NT2/D1 (cell line): Measurements from ENCODE around the gene SLC25A6.

Experiments
- DNase-seq: peaks from one replicate; pipeline ENCODE4 v3.0.0-alpha.2; 2011; ENCODE audit warnings: low read depth, low spot score
- H3K27me3 ChIP-seq: 2 replicates; pipeline ENCODE4 v1.6.0; 2011; ENCODE audit warnings: mild to moderate bottlenecking; ENCODE audit not compliant: insufficient read length, insufficient read depth
- H3K36me3 ChIP-seq: 2 replicates; pipeline ENCODE4 v1.6.1; 2011; ENCODE audit warnings: mild to moderate bottlenecking, low read length, mixed read lengths; ENCODE audit not compliant: insufficient read depth, insufficient read length
- H3K4me1 ChIP-seq: 2 replicates; pipeline ENCODE4 v1.5.1; 2011; ENCODE audit not compliant: insufficient read depth, insufficient read length
- H3K4me3 ChIP-seq: 2 replicates; pipeline ENCODE4 v1.5.1; 2011; ENCODE audit warnings: low read depth; ENCODE audit not compliant: insufficient read length
- H3K9ac ChIP-seq: 2 replicates; pipeline ENCODE4 v1.6.0; 2011; ENCODE audit warnings: low read depth; ENCODE audit not compliant: insufficient read length
- H3K9me3 ChIP-seq: 2 replicates; pipeline ENCODE4 v1.5.1; 2011; ENCODE audit warnings: mild to moderate bottlenecking, low read length; ENCODE audit not compliant: insufficient read depth
- SUZ12 ChIP-seq: IDR thresholded peaks from 2 replicates; pipeline ENCODE4 v1.6.1; 2011; ENCODE audit not compliant: insufficient read length, insufficient read depth; ENCODE audit errors: extremely low read depth
- YY1 ChIP-seq: IDR thresholded peaks from 2 replicates; pipeline ENCODE4 v1.6.1; 2011; ENCODE audit not compliant: insufficient read length, insufficient read depth
- ZNF274 ChIP-seq: IDR thresholded peaks from 2 replicates; pipeline ENCODE4 v1.6.1; 2011; ENCODE audit warnings: mild to moderate bottlenecking, low read depth, low read length

Gene SLC25A6

DNA sequence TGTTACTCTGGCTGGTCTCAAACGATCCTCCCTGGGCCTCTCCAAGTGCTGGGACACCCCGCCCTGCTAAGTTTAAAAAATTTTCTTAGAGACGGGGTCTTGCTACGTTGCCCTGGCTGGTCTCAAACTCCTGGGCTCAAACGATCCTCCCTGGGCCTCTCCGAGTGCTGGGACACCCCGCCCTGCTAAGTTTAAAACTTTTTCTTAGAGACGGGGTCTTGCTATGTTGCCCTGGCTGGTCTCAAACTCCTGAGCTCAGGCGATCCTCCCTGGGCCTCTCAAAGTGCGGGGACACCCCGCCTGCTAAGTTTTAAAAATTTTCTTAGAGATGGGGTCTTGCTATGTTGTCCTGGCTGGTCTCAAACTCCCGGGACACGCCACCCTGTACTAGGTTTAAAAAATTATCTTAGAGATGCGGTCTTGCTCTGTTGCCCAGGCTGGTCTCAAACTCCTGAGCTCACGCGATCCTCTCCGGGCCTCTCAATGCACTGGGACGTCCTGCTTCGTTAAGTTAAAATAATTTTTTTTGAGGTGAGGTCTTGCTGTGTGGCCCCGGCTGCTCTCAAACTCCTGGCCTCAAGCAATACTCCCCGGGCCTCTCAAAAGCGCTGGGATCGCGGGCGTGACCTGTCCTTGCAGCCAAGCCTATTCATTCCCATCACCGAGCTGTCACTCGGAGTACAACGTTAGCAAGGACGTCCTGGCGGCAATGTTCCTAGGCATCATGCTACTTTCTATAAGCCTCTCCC lies 1.1 kb downstream of the SLC25A6 start:
- Histone ChIP-seq H3K27me3 (no peaks in the 10 kb centered on the region), H3K4me3 (peak overlapping the region; percentile 96), H3K9me3 (no peaks in the 10 kb centered on the region), H3K36me3 (peaks cover 80% of the 10 kb centered on the region), H3K4me1 (peaks cover 22% of the 10 kb centered on the region), H3K9ac (peak overlapping the region; percentile 100)
- DNase-seq, result no peak
- TF ChIP-seq ZNF274 (no peak), SUZ12 (no peak), YY1 (no peak)

DNA sequence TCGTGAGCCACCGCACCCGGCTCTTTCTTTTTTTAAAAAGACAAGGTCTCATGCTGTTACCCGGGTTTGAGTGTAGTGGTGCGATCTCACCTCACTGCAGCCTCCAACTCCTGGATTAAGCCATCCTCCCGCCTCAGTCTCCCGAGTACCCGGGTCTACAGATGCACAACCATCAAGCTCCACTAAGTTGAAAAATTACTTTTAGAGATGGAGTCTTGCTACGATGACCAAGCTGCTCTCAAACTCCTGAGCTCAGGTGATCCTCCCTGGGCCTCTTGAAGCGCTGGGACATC lies 2.0 kb downstream of the SLC25A6 start:
- Histone ChIP-seq H3K27me3 (no peaks in the 10 kb centered on the region), H3K4me1 (peaks cover 14% of the 10 kb centered on the region), H3K36me3 (peaks cover 80% of the 10 kb centered on the region), H3K4me3 (peak overlapping the region; percentile 15), H3K9me3 (no peaks in the 10 kb centered on the region), H3K9ac (peak overlapping the region; percentile 72)
- no peak for TF ChIP-seq YY1
- TF ChIP-seq SUZ12, result no peak
- DNase-seq, result no peak

GRCh38 chrX:1389181-1389992 lies 2.5 kb downstream of the SLC25A6 start:
- TF ChIP-seq YY1 (no peak), ZNF274 (no peak), SUZ12 (no peak)
- H3K27me3 ChIP-seq, result no peaks in the 10 kb centered on the region
- DNase-seq, result no peak
- H3K4me1 ChIP-seq, result peaks cover 9% of the 10 kb centered on the region
- peaks cover 80% of the 10 kb centered on the region for H3K36me3 ChIP-seq
- peak overlapping the region; percentile 72 for H3K9ac ChIP-seq
- peak overlapping the region; percentile 16 for H3K4me3 ChIP-seq
- no peaks in the 10 kb centered on the region for H3K9me3 ChIP-seq

DNA sequence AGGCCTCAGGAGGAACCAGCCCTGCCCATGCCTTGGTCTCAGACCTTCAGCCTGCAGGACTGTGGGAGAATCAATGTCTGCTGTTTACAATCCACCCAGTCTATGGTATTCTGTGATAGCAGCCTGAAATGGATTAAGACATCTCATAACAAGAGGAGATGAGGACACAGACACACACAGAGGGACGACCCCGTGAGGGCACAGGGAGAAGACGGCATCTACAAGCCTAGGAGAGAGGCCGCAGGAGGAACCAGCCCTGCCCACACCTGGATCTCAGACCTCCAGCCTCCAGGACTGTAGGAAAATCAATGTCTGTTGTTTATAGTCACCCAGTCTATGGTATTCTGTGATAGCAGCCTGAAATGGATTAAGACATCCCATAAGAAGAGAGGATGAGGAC lies 3.3 kb downstream of the SLC25A6 start:
- TF ChIP-seq SUZ12 (no peak), ZNF274 (no peak), YY1 (no peak)
- peaks cover 9% of the 10 kb centered on the region for H3K4me1 ChIP-seq
- H3K27me3 ChIP-seq, result no peaks in the 10 kb centered on the region

DNA sequence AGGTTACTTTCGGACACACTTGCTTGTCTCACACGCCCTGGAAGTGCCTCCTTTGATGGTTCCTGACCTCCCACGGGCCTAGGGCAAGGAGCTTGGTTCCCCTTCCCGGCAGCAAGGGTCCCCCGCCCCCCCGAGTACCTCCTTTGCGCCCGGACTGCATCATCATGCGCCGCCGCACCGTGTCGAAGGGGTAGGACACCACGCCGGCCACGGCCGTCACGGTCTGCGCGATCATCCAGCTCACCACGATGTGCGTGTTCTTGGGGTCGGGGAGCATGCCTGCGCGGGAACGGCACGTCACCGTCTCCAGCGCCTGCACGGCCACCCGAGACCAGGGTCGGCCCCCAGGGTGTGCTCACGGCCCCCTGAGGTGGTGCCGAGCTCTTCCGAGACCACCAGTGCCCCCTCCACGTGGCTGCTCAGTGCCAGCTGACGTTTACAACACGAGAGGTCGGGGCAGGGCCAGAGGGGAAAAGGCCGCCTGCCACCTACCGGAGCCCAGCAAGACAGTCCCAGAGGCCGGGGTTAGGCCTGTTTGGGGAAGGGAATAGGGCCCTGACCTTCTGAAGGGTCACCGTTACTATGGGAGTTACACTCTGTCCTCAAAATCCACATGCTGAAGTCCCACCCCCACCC lies 4.7 kb downstream of the SLC25A6 start:
- no peak overlapping the region for H3K9ac ChIP-seq
- no peak for DNase-seq
- peaks cover 12% of the 10 kb centered on the region for H3K4me1 ChIP-seq
- H3K9me3 ChIP-seq, result no peaks in the 10 kb centered on the region
- no peak overlapping the region for H3K4me3 ChIP-seq
- peaks cover 87% of the 10 kb centered on the region for H3K36me3 ChIP-seq
- TF ChIP-seq ZNF274 (no peak), SUZ12 (no peak), YY1 (no peak)
- no peaks in the 10 kb centered on the region for H3K27me3 ChIP-seq

More for the DNA sequence above, 3.3 kb downstream of the SLC25A6 start:
- peak overlapping the region; percentile 45 for H3K9ac ChIP-seq
- no peaks in the 10 kb centered on the region for H3K9me3 ChIP-seq
- DNase-seq, result no peak
- peaks cover 79% of the 10 kb centered on the region for H3K36me3 ChIP-seq
- H3K4me3 ChIP-seq, result no peak overlapping the region

GRCh38 chrX:1386338-1387127 lies 5.4 kb downstream of the SLC25A6 start:
- Histone ChIP-seq H3K4me1 (peaks cover 12% of the 10 kb centered on the region), H3K27me3 (no peaks in the 10 kb centered on the region), H3K9ac (no peak overlapping the region), H3K4me3 (no peak overlapping the region), H3K36me3 (peaks cover 88% of the 10 kb centered on the region), H3K9me3 (no peaks in the 10 kb centered on the region)
- no peak for DNase-seq
- TF ChIP-seq YY1 (no peak), SUZ12 (no peak), ZNF274 (no peak)
